ENCODE measurements around the gene CCNB1. TPM values are rescaled to one million over a fixed set of nuclear protein-coding genes. Genes with fewer than 3 reads are reported as not detected.

Gene CCNB1
- total RNA-seq, result 9.5 and 40.0 TPM in 2 replicates

GRCh38 chr5:69166686-69167492, at the start of gene CCNB1:
Gene CCNB1, plus strand, starts transcription at chr5:69167150. Its CDS starts 113 bp downstream, at chr5:69167263.

GRCh38 chr5:69189162-69190086, 22.5 kb downstream of the CCNB1 start, which contains the start of gene CENPH:
Gene CENPH, plus strand, starts transcription at chr5:69189583. Its CDS starts 52 bp downstream, at chr5:69189635.

Other genes starting within 250 kb of the CCNB1 start
- 65.1 and 66.0 TPM in 2 replicates for gene SLC30A5, start 73.1 kb upstream of the CCNB1 start, total RNA-seq
- gene CENPH, start 22.4 kb downstream of the CCNB1 start, total RNA-seq, result 2.1 and 9.9 TPM in 2 replicates
- gene CDK7, start 67.7 kb downstream of the CCNB1 start, total RNA-seq, result 34.5 and 70.5 TPM in 2 replicates
- gene CCDC125, start 165.7 kb downstream of the CCNB1 start, total RNA-seq, result 2.3 and 4.9 TPM in 2 replicates
- 43.0 and 54.5 TPM in 2 replicates for gene AK6, start 202.4 kb downstream of the CCNB1 start, total RNA-seq
- 54.8 and 75.8 TPM in 2 replicates for gene TAF9, start 202.4 kb downstream of the CCNB1 start, total RNA-seq
- 11.6 and 15.1 TPM in 2 replicates for gene RAD17, start 202.7 kb downstream of the CCNB1 start, total RNA-seq
- gene MARVELD2, start 248.0 kb downstream of the CCNB1 start, total RNA-seq, result 0.16 and 0.26 TPM in 2 replicates